Lower leg skin (tissue), 3 donors: ENCODE results near the gene C2.

Source experiments
- POLR2A ChIP-seq, 2 donors: fragments of 450-650 bp; IDR thresholded peaks; one replicate each; pipeline ENCODE4 v1.6.1; 2016 to 2017; ENCODE audit warnings: antibody characterized with exemption in 2 of 2, mild to moderate bottlenecking in 1 of 2, moderate library complexity in 1 of 2
- TF ChIP-seq, protein P1 (sequence below), 3 donors: fragments of 450-650 bp; IDR thresholded peaks; one replicate each; pipeline ENCODE4 v1.5.1; 2016; ENCODE audit warnings: antibody characterized with exemption in 3 of 3, mild to moderate bottlenecking in 3 of 3, moderate library complexity in 2 of 3

DNA sequence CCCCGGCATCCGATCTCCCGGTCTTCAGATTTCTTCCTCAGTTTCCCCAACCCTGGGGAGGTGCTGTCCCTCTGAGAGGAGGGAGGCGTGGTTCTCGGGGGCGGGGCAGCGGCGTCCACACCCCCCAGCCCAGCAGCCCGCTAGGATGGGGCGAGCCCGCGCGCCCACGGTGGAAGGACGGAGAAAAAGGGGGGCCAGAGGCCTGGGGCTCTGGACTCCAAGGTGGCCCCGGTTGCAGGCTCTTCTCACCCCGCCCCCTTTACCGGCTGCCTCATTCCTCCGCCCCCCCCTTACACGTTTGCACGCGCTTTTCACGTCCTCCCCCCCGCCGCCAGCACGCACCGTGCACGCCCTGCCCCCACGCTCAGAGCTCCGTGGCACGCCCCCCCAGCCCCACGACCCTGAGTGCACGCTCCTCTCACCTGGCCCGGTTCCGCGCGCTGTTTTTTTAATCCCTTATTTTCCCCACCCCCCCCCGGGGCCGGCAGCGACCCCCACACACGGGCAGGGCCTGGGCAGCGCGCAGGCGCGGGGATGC is 26.0 kb upstream of the C2 start:
- TF ChIP-seq, protein P1, sequence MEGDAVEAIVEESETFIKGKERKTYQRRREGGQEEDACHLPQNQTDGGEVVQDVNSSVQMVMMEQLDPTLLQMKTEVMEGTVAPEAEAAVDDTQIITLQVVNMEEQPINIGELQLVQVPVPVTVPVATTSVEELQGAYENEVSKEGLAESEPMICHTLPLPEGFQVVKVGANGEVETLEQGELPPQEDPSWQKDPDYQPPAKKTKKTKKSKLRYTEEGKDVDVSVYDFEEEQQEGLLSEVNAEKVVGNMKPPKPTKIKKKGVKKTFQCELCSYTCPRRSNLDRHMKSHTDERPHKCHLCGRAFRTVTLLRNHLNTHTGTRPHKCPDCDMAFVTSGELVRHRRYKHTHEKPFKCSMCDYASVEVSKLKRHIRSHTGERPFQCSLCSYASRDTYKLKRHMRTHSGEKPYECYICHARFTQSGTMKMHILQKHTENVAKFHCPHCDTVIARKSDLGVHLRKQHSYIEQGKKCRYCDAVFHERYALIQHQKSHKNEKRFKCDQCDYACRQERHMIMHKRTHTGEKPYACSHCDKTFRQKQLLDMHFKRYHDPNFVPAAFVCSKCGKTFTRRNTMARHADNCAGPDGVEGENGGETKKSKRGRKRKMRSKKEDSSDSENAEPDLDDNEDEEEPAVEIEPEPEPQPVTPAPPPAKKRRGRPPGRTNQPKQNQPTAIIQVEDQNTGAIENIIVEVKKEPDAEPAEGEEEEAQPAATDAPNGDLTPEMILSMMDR (IDR thresholded peaks at IDR 0.05): no peak
- TF ChIP-seq POLR2A (IDR thresholded peaks at IDR 0.05): no peak
